Testis (tissue), 3 donors: ENCODE results near the gene SFMBT2. TPM values are rescaled to one million over a fixed set of nuclear protein-coding genes. Genes with fewer than 3 reads are reported as not detected.

Experiments
- DNase-seq: peaks from one replicate; pipeline ENCODE4 v3.0.0-alpha.2; 2019
- H3K27ac ChIP-seq, 2 donors: fragments of 200-600 bp; sonication (generic); one replicate each; pipeline ENCODE4 v1.5.1; 2019
- H3K27me3 ChIP-seq: fragments of 200-600 bp; sonication (generic); one replicate; pipeline ENCODE4 v1.5.1; 2019
- H3K36me3 ChIP-seq: fragments of 200-600 bp; sonication (generic); one replicate; pipeline ENCODE4 v1.5.1; 2017; ENCODE audit warnings: low read depth; ENCODE audit errors: missing control alignments
- H3K4me1 ChIP-seq: fragments of 200-600 bp; sonication (generic); one replicate; pipeline ENCODE4 v1.5.1; 2019
- H3K4me3 ChIP-seq, 2 donors: fragments of 200-600 bp; sonication (generic); one replicate each; pipeline ENCODE4 v1.5.1; 2017 to 2019
- H3K9me3 ChIP-seq: fragments of 200-600 bp; sonication (generic); one replicate; pipeline ENCODE4 v1.5.1; 2017
- POLR2A ChIP-seq: fragments of 450-650 bp; IDR thresholded peaks from one replicate; pipeline ENCODE4 v1.6.1; 2017; ENCODE audit warnings: antibody characterized with exemption, mild to moderate bottlenecking, moderate library complexity
- WGBS, 2 donors: methylation state at CpG; one replicate each; pipeline ENCODE4 v1.1.5; 2018; 5-methylcytosine and 5-hydroxymethylcytosine counted together
- intact Hi-C: fragments of 100-400 bp; cut with DNase I; formaldehyde crosslinking; loops from one replicate; pipeline ENCODE4 v1.15.1; 2023; ENCODE audit warnings: low total_unique reads
- polyA plus RNA-seq: library from polyadenylated mRNA; stranded (reverse); fragments of 350-450 nt; fragmentation: Illumina TruSeq; extraction: RNeasy Lipid Tissue Mini Kit (QIAGEN cat#74804); gene quantifications from one replicate; pipeline ENCODE4 v1.2.3, GENCODE V29; 2014; ENCODE audit warnings: low read depth, low replicate concordance; ENCODE audit not compliant: insufficient read depth
- total RNA-seq, 2 donors: library from RNA; depleted of rRNA; stranded (reverse); fragments of >200 nt; gene quantifications; one replicate each; pipeline ENCODE4 v1.2.3, GENCODE V29; 2016
- TF ChIP-seq, protein P1 (sequence below), 3 experiments: fragments of 450-650 bp in 2 of 3; fragments of 200-600 bp in 1 of 3; sonication (generic) in 1 of 3; IDR thresholded peaks; one replicate each; pipeline ENCODE4 v1.5.1; 2016 to 2019; ENCODE audit warnings: antibody characterized with exemption in 3 of 3, mild to moderate bottlenecking in 2 of 3, moderate library complexity in 1 of 3

SFMBT2 gene
- total and polyA plus RNA-seq, 3 donors from 2014 or later: 3.6 to 8.5 (median 7.6) TPM

GRCh38 chr10:7179536-7179935 is 231.3 kb downstream of the SFMBT2 start:
- WGBS, 2 donors: 85 to 86% methylated on average over 12 of the region's 12 CpGs
- no peak for DNase-seq
- no peak overlapping the region for H3K4me3 ChIP-seq
- no peaks in the 10 kb centered on the region for H3K4me1 ChIP-seq
- intact Hi-C loops: no loop called here
- H3K27me3 ChIP-seq: no peaks in the 10 kb centered on the region
- no peaks in the 10 kb centered on the region for H3K9me3 ChIP-seq
- no peak overlapping the region for H3K27ac ChIP-seq
- H3K36me3 ChIP-seq: no peaks in the 10 kb centered on the region
- TF ChIP-seq POLR2A: no peak
- TF ChIP-seq, protein P1, sequence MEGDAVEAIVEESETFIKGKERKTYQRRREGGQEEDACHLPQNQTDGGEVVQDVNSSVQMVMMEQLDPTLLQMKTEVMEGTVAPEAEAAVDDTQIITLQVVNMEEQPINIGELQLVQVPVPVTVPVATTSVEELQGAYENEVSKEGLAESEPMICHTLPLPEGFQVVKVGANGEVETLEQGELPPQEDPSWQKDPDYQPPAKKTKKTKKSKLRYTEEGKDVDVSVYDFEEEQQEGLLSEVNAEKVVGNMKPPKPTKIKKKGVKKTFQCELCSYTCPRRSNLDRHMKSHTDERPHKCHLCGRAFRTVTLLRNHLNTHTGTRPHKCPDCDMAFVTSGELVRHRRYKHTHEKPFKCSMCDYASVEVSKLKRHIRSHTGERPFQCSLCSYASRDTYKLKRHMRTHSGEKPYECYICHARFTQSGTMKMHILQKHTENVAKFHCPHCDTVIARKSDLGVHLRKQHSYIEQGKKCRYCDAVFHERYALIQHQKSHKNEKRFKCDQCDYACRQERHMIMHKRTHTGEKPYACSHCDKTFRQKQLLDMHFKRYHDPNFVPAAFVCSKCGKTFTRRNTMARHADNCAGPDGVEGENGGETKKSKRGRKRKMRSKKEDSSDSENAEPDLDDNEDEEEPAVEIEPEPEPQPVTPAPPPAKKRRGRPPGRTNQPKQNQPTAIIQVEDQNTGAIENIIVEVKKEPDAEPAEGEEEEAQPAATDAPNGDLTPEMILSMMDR (IDR thresholded peaks at IDR 0.05): no peak

- 90 to 96% methylated on average over 11 of the region's 11 CpGs for whole genome bisulfite sequencing, 2 donors
Observed at GRCh38 chr10:7173948-7174347, 236.9 kb downstream of the SFMBT2 start.

GRCh38 chr10:7171825-7172224 is 239.0 kb downstream of the SFMBT2 start:
- WGBS, 2 donors: 97 to 100% methylated on average over 3 to 35 of the region's 35 CpGs
- TF ChIP-seq, protein P1 (IDR thresholded peaks at IDR 0.05): no peak
- TF ChIP-seq POLR2A: no peak
- Histone ChIP-seq H3K27me3 (no peaks in the 10 kb centered on the region), H3K4me1 (no peaks in the 10 kb centered on the region), H3K4me3 (no peak overlapping the region), H3K27ac (no peak overlapping the region), H3K9me3 (no peaks in the 10 kb centered on the region), H3K36me3 (no peaks in the 10 kb centered on the region)
- intact Hi-C loops: no loop called here
- no peak for DNase-seq

More at GRCh38 chr10:7173948-7174347, 236.9 kb downstream of the SFMBT2 start:
- intact Hi-C loops: no loop called here
- H3K27ac ChIP-seq: no peak overlapping the region
- no peaks in the 10 kb centered on the region for H3K27me3 ChIP-seq
- no peaks in the 10 kb centered on the region for H3K9me3 ChIP-seq
- H3K36me3 ChIP-seq: no peaks in the 10 kb centered on the region
- DNase-seq: no peak
- TF ChIP-seq, protein P1 (IDR thresholded peaks at IDR 0.05): no peak
- no peak for TF ChIP-seq POLR2A
- H3K4me1 ChIP-seq: no peaks in the 10 kb centered on the region
- H3K4me3 ChIP-seq: no peak overlapping the region

- H3K27ac ChIP-seq: no peak overlapping the region
- TF ChIP-seq, protein P1 (IDR thresholded peaks at IDR 0.05): no peak
- TF ChIP-seq POLR2A: no peak
- no peaks in the 10 kb centered on the region for H3K4me1 ChIP-seq
- H3K27me3 ChIP-seq: no peaks in the 10 kb centered on the region
- DNase-seq: peak; percentile 56
- intact Hi-C loops: no loop called here
- no peaks in the 10 kb centered on the region for H3K9me3 ChIP-seq
- H3K4me3 ChIP-seq: no peak overlapping the region
- 75 to 83% methylated on average over 23 to 24 of the region's 24 CpGs for WGBS, 2 donors
- H3K36me3 ChIP-seq: no peaks in the 10 kb centered on the region
Observed at GRCh38 chr10:7170626-7171322, 240.1 kb downstream of the SFMBT2 start.

DNA sequence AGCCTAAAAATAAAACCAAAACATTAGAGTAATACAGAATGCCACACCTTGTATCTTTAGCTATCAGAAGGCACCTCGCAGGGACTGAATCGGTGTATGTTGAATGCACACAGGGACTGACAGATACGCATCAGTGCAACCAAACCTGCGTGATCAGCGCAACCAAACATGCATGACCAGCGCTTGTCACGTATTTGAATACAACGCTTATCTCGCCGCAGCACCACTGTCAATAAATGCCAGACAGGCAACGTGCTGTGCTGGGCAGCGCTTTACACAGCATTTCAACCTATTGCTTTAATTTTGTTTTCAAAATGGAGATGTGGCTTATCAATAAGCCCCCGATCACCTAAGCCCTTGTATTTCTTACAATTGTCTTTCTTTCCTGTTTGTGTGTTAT is 242.4 kb downstream of the SFMBT2 start:
- H3K27ac ChIP-seq: no peak overlapping the region
- TF ChIP-seq POLR2A: no peak
- TF ChIP-seq, protein P1 (IDR thresholded peaks at IDR 0.05): no peak
- no peak for DNase-seq
- no peaks in the 10 kb centered on the region for H3K9me3 ChIP-seq
- H3K36me3 ChIP-seq: no peaks in the 10 kb centered on the region
- H3K4me3 ChIP-seq: no peak overlapping the region
- 96% methylated on average over 13 of the region's 13 CpGs for WGBS, 2 donors
- intact Hi-C loops: no loop called here
- H3K27me3 ChIP-seq: no peaks in the 10 kb centered on the region
- no peaks in the 10 kb centered on the region for H3K4me1 ChIP-seq
